ENCODE results near the gene SLC12A6. TPM values are rescaled to one million over a fixed set of nuclear protein-coding genes. Genes with fewer than 3 reads are reported as not detected.

Gene SLC12A6
- total RNA-seq, 1 donor from 2014 or later: 20.4 TPM

GRCh38 chr15:34188711-34189110 lies 148.9 kb downstream of the SLC12A6 start:
- Histone ChIP-seq H3K9ac (ENCODE audit: low read depth in 1 of 3, low read length in 3 of 3) (no peak overlapping the region), H3K4me3 (ENCODE audit: low read length in 3 of 3) (no peak overlapping the region), H3K9me3 (ENCODE audit: control insufficient read depth in 3 of 3, low read length in 3 of 3) (no peaks in the 10 kb centered on the region), H3K27ac (ENCODE audit: low read depth, low read length) (no peak overlapping the region), H3K36me3 (ENCODE audit: control insufficient read depth in 3 of 3, insufficient read depth in 3 of 3, low read length in 3 of 3) (no peaks in the 10 kb centered on the region), H3K4me1 (ENCODE audit: control insufficient read depth in 3 of 3, insufficient read depth in 3 of 3, low read length in 3 of 3) (no peaks in the 10 kb centered on the region), H3K27me3 (ENCODE audit: control insufficient read depth in 3 of 3, insufficient read depth in 3 of 3, low read length in 3 of 3) (no peaks in the 10 kb centered on the region)

DNA sequence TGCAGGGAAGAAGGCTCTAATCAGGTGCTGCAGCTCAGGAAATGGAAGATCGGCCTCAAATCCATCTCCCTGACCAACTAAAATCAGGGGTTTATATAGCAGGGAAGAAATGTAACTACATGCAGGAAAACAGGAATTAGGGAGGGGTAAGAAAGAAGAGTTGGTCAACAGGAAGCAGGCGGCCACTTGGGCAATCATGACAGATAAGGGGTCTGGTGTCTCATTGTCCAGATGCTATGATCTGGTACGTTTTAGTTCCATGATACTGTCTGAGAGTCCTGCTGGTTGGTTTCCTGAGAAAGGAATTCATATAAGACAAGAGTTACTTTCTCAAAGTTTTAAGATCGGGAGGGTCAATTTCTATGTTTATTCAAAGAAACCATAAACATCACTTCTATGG lies 151.9 kb downstream of the SLC12A6 start:
- H3K36me3 ChIP-seq (ENCODE audit: control insufficient read depth in 3 of 3, insufficient read depth in 3 of 3, low read length in 3 of 3): no peaks in the 10 kb centered on the region
- no peak overlapping the region for H3K9ac ChIP-seq (ENCODE audit: low read depth in 1 of 3, low read length in 3 of 3)
- H3K4me1 ChIP-seq (ENCODE audit: control insufficient read depth in 3 of 3, insufficient read depth in 3 of 3, low read length in 3 of 3): no peaks in the 10 kb centered on the region
- H3K9me3 ChIP-seq (ENCODE audit: control insufficient read depth in 3 of 3, low read length in 3 of 3): no peaks in the 10 kb centered on the region
- H3K27ac ChIP-seq (ENCODE audit: low read depth, low read length): no peak overlapping the region
- H3K27me3 ChIP-seq (ENCODE audit: control insufficient read depth in 3 of 3, insufficient read depth in 3 of 3, low read length in 3 of 3): no peaks in the 10 kb centered on the region
- H3K4me3 ChIP-seq (ENCODE audit: low read length in 3 of 3): no peak overlapping the region

DNA sequence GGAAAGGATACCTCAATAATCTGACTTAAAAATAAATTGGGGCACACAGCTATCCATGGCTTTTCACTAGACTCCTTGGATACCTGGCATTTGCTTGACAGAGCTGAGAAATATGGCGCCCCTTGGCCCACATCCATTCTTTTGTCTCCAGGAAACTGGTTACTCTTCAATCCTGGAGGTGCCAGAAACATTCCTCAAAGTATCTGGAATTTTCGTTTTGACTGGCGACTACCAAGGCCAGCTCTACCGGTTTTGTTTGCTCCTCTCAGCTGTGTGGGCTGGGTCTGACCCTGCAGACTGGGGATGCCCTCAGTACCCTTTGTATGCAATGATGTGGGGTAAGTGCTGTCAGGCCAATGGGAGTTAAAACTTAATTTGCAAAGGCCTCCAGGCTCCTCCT lies 154.6 kb downstream of the SLC12A6 start:
- no peak overlapping the region for H3K27ac ChIP-seq (ENCODE audit: low read depth, low read length)
- H3K4me3 ChIP-seq (ENCODE audit: low read length in 3 of 3): no peak overlapping the region
- no peaks in the 10 kb centered on the region for H3K9me3 ChIP-seq (ENCODE audit: control insufficient read depth in 3 of 3, low read length in 3 of 3)
- H3K4me1 ChIP-seq (ENCODE audit: control insufficient read depth in 3 of 3, insufficient read depth in 3 of 3, low read length in 3 of 3): no peaks in the 10 kb centered on the region
- no peak overlapping the region for H3K9ac ChIP-seq (ENCODE audit: low read depth in 1 of 3, low read length in 3 of 3)
- H3K27me3 ChIP-seq (ENCODE audit: control insufficient read depth in 3 of 3, insufficient read depth in 3 of 3, low read length in 3 of 3): no peaks in the 10 kb centered on the region
- no peaks in the 10 kb centered on the region for H3K36me3 ChIP-seq (ENCODE audit: control insufficient read depth in 3 of 3, insufficient read depth in 3 of 3, low read length in 3 of 3)

Small RNA genes lying within 50 kb of the gene (small RNA-seq; reads per million reads assigned to genes)
- gene MIR1233-1: not detected
- gene RF00019: not detected

Other genes with a start within 250 kb of the SLC12A6 start
- gene EMC7, start 235.9 kb downstream of the SLC12A6 start, total RNA-seq: 22.4 TPM
- gene PGBD4, start 235.7 kb downstream of the SLC12A6 start, total RNA-seq: 1.0 TPM
- 93.4 TPM for gene KATNBL1, start 127.7 kb downstream of the SLC12A6 start, total RNA-seq
- 99.2 TPM for gene EMC4, start 112.8 kb downstream of the SLC12A6 start, total RNA-seq
- 114 TPM for gene NOP10, start 5.4 kb upstream of the SLC12A6 start, total RNA-seq
- gene NUTM1, start 5.5 kb upstream of the SLC12A6 start, total RNA-seq: not detected
- 3.1 TPM for gene LPCAT4, start 29.4 kb upstream of the SLC12A6 start, total RNA-seq
- 8.9 TPM for gene GOLGA8A, start 100.0 kb upstream of the SLC12A6 start, total RNA-seq
- 8.4 TPM for gene GOLGA8B, start 245.9 kb upstream of the SLC12A6 start, total RNA-seq